Activated CD8-positive, alpha-beta T cell treated with anti-CD3 and anti-CD28 coated beads, Interleukin-2, amount 10 ng/mL, durations not matched to agents 7 days and 5 days (primary cell): ENCODE data around the gene PTPN12. TPM values are rescaled to one million over a fixed set of nuclear protein-coding genes. Genes with fewer than 3 reads are reported as not detected.
"Not testable (repeated sequence)": the region's sequence is repeated elsewhere in the genome, so short reads cannot be mapped to it uniquely, and the experiment has no call there.

Experiments used
- ATAC-seq: fragments of 150-1000 bp; cut with Tn5 transposase; one replicate; pipeline ENCODE4 v1.10.0; 2021; ENCODE audit warnings: moderate library complexity
- CTCF ChIA-PET: fragments of 350-600 bp; sonication (Branson Sonifier 250); formaldehyde crosslinking; loops from one replicate; lab custom pipeline; 2021; ENCODE audit warnings: antibody characterized with exemption; lab: Charles Lee
- POLR2A ChIA-PET: fragments of 350-600 bp; sonication (Branson Sonifier 250); formaldehyde crosslinking; loops from one replicate; lab custom pipeline; 2021; ENCODE audit warnings: antibody characterized with exemption; lab: Charles Lee
- DNase-seq: peaks from one replicate; pipeline ENCODE4 v3.0.0-alpha.2; 2020
- H3K27ac Mint-ChIP-seq: one replicate; pipeline ENCODE4 v1.8.0; 2021; ENCODE audit warnings: mild to moderate bottlenecking, mixed read lengths
- H3K27me3 Mint-ChIP-seq: one replicate; pipeline ENCODE4 v1.8.0; 2021; ENCODE audit warnings: low read depth, mixed read lengths
- H3K36me3 Mint-ChIP-seq: one replicate; pipeline ENCODE4 v1.8.0; 2021; ENCODE audit warnings: low read depth, mixed read lengths
- H3K4me1 Mint-ChIP-seq: one replicate; pipeline ENCODE4 v1.8.0; 2021; ENCODE audit warnings: low read depth, mixed read lengths
- H3K4me3 Mint-ChIP-seq: one replicate; pipeline ENCODE4 v1.8.0; 2021; ENCODE audit warnings: mild to moderate bottlenecking, mixed read lengths
- H3K9me3 Mint-ChIP-seq: one replicate; pipeline ENCODE4 v1.8.0; 2022; ENCODE audit warnings: mixed read lengths; ENCODE audit not compliant: insufficient read depth
- total RNA-seq, 2 experiments: library from RNA; stranded (reverse); gene quantifications; one replicate each; pipeline ENCODE4 v1.2.3, GENCODE V29; 2021

PTPN12 gene
- total RNA-seq, 2 experiments from 2014 or later = 12.5 to 16.2 TPM

GRCh38 chr7:77606562-77606961, 69.5 kb downstream of the PTPN12 start:
- no peak overlapping the region for H3K27ac Mint-ChIP-seq
- no peaks in the 10 kb centered on the region for H3K9me3 Mint-ChIP-seq
- ATAC-seq (no peak), DNase-seq (no peak)
- no peaks in the 10 kb centered on the region for H3K4me1 Mint-ChIP-seq
- no peak overlapping the region for H3K4me3 Mint-ChIP-seq
- H3K36me3 Mint-ChIP-seq = no peaks in the 10 kb centered on the region
- no peaks in the 10 kb centered on the region for H3K27me3 Mint-ChIP-seq
- ChIA-PET CTCF (no interaction called here), POLR2A (no interaction called here)

GRCh38 chr7:77619314-77619713, 82.2 kb downstream of the PTPN12 start:
- Mint-ChIP-seq H3K27ac (no peak overlapping the region), H3K4me1 (peaks cover 4% of the 10 kb centered on the region), H3K9me3 (no peaks in the 10 kb centered on the region), H3K27me3 (no peaks in the 10 kb centered on the region), H3K36me3 (no peaks in the 10 kb centered on the region), H3K4me3 (no peak overlapping the region)
- CTCF ChIA-PET = interaction anchor here (1.6 kb wide), 1 partner anchor 32 kb away, joined by 5 read pairs; no protein-coding TSS in a partner anchor
- POLR2A ChIA-PET = no interaction called here
- DNase-seq (no peak), ATAC-seq (no peak)

DNA sequence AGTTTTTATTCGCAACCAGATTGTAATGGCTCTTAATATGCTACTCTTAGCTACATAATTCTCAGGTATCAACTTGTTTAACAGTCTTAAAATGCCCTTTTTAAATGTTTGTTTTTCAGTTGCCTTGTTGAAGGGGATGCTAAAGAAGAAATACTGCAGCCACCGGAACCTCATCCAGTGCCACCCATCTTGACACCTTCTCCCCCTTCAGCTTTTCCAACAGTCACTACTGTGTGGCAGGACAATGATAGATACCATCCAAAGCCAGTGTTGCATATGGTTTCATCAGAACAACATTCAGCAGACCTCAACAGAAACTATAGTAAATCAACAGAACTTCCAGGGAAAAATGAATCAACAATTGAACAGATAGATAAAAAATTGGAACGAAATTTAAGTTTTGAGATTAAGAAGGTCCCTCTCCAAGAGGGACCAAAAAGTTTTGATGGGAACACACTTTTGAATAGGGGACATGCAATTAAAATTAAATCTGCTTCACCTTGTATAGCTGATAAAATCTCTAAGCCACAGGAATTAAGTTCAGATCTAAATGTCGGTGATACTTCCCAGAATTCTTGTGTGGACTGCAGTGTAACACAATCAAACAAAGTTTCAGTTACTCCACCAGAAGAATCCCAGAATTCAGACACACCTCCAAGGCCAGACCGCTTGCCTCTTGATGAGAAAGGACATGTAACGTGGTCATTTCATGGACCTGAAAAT, 89.7 kb downstream of the PTPN12 start:
- H3K27ac Mint-ChIP-seq = no peak overlapping the region
- POLR2A ChIA-PET = no interaction called here

GRCh38 chr7:77627309-77627676, 90.2 kb downstream of the PTPN12 start:
- Mint-ChIP-seq H3K27me3 (no peaks in the 10 kb centered on the region), H3K27ac (no peak overlapping the region), H3K4me3 (no peak overlapping the region), H3K4me1 (no peaks in the 10 kb centered on the region), H3K36me3 (peaks cover 6% of the 10 kb centered on the region), H3K9me3 (no peaks in the 10 kb centered on the region)
- POLR2A ChIA-PET = no interaction called here
- CTCF ChIA-PET = no interaction called here
- ATAC-seq (no peak), DNase-seq (no peak)

More for the DNA sequence above, 89.7 kb downstream of the PTPN12 start:
- no peak for ATAC-seq
- Mint-ChIP-seq H3K36me3 (peaks cover 6% of the 10 kb centered on the region), H3K27me3 (no peaks in the 10 kb centered on the region), H3K4me1 (no peaks in the 10 kb centered on the region), H3K9me3 (no peaks in the 10 kb centered on the region), H3K4me3 (no peak overlapping the region)
- DNase-seq = no peak
- CTCF ChIA-PET = interaction anchor here (0.7 kb wide), 1 partner anchor 104 kb away, joined by 3 read pairs; no protein-coding TSS in a partner anchor

DNA sequence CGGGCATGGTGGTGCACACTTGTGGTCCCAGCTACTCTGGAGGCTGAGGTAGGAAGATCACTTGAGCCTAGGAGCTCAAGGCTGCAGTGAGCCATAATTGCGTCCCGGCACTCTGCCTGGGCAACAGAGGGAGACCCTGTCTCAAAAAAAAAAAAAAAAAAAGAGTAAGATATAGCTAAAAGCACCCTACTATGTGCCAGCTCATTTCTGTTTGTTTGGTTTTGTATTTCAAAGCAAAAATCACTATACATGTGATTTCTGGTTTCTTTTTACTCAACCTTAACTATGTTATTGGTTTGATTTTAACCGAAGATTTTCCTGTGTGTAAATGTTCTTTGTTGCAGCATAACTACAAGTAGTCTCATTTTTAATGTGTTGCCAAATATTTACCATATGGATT, 92.7 kb downstream of the PTPN12 start:
- no peak for DNase-seq
- ATAC-seq = no peak
- H3K9me3 Mint-ChIP-seq = no peaks in the 10 kb centered on the region
- H3K27me3 Mint-ChIP-seq = no peaks in the 10 kb centered on the region
- ChIA-PET POLR2A (no interaction called here), CTCF (no interaction called here)
- H3K4me1 Mint-ChIP-seq = no peaks in the 10 kb centered on the region
- no peak overlapping the region for H3K4me3 Mint-ChIP-seq
- H3K36me3 Mint-ChIP-seq = peaks cover 6% of the 10 kb centered on the region
- no peak overlapping the region for H3K27ac Mint-ChIP-seq

DNA sequence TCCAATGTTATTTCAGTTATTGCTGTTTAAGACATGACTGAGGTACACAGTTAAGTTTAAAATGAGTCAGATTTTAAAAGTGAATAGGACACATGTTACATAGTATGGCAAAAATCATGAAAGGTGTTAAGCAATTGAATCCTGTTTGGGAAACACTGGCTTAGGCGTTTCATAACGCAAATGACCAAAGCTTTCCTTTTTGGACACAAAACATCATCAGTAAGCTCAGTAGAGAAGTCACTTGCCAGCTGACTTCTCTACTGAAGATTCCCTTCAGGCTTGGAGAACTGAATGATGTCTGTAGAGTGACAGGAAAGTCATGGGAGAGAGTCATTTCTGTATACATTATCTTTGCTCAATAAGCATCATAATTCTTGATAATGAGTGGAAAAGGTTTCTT, 94.7 kb downstream of the PTPN12 start:
- H3K9me3 Mint-ChIP-seq = no peaks in the 10 kb centered on the region
- POLR2A ChIA-PET = no interaction called here
- H3K4me1 Mint-ChIP-seq = no peaks in the 10 kb centered on the region
- ATAC-seq (no peak), DNase-seq (no peak)
- CTCF ChIA-PET = interaction anchor here (1.0 to 2.6 kb wide), 2 partner anchors 18 to 20 kb away, joined by 3 to 13 read pairs; no protein-coding TSS in a partner anchor
- peaks cover 4% of the 10 kb centered on the region for H3K36me3 Mint-ChIP-seq
- H3K27me3 Mint-ChIP-seq = no peaks in the 10 kb centered on the region
- H3K4me3 Mint-ChIP-seq = no peak overlapping the region
- no peak overlapping the region for H3K27ac Mint-ChIP-seq

- DNase-seq = no peak
- Mint-ChIP-seq H3K36me3 (no peaks in the 10 kb centered on the region), H3K27ac (no peak overlapping the region), H3K27me3 (no peaks in the 10 kb centered on the region), H3K4me3 (no peak overlapping the region), H3K9me3 (no peaks in the 10 kb centered on the region), H3K4me1 (no peaks in the 10 kb centered on the region)
- CTCF ChIA-PET = no interaction called here
- POLR2A ChIA-PET = no interaction called here
- ATAC-seq = no peak
These were observed 107.7 kb downstream of the PTPN12 start for GRCh38 chr7:77644774-77645173.

DNA sequence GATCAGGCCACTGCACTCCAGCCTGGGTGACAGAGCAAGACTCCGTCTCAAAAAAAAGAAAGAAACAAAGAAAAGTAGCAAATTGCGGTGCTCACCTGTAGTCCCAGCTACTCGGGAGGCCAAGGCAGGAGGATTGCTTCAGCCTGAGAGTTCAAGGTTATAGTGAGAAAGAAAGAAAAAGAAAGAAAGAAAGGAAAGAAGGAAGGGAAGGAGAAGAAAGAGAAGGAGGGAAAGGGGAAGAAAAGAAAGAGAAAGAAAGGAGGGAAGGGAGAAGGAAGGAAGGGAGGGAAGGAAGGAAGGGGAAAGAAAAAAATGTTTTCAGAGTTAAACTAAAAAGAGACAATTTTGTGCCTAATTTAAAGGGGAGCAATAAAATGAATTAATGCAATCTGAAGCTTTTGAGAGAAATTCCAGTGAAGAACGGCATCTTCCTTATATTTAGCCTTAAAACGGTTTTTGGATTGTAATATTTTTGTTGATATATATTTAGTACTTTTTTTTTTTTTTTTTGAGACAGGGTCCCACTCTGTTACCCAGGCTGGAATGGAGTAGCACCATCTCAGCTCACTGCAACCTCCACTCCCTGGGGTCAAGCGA, 111.7 kb downstream of the PTPN12 start:
- Mint-ChIP-seq H3K27ac (no peak overlapping the region), H3K4me1 (no peaks in the 10 kb centered on the region), H3K36me3 (no peaks in the 10 kb centered on the region), H3K4me3 (no peak overlapping the region), H3K27me3 (no peaks in the 10 kb centered on the region), H3K9me3 (no peaks in the 10 kb centered on the region)
- DNase-seq (no peak), ATAC-seq (no peak)
- CTCF ChIA-PET = interaction anchor here (1.3 to 12.7 kb wide), 3 partner anchors 10 to 111 kb away, joined by 3 to 126 read pairs (median 3); no protein-coding TSS in a partner anchor
- POLR2A ChIA-PET = no interaction called here

DNA sequence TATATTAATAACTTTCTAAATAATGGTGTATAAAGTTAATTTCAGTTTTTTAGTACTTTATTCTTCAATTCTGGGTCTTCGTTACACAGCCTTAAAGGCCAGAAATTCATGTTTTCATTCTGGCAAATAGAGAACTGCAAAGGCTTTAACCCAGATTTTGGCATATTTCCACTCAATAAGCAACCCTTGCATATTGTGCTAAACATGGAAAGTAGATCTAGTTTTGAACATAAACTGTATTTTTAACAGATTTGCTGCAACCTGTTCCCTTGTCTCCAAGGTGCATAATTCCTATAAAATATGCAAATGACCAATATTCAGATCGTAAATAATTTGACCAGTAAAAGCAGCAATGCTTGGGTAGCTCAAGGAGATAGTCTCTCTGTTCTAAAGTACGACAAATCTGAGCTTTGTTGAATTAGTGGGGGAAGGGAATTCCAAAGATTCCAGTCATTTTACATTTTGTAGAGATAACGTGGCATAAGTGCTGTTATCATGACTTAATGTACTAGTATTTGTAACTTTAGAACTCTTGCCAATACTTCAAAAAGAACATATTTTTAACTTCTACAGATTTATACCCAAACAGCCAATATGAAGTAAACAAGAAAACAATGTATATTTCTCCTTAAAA, 112.7 kb downstream of the PTPN12 start:
- H3K9me3 Mint-ChIP-seq = no peaks in the 10 kb centered on the region
- ATAC-seq (no peak), DNase-seq (no peak)
- CTCF ChIA-PET = interaction anchor here (1.3 to 12.7 kb wide), 7 partner anchors 9 to 370 kb away, joined by 3 to 126 read pairs (median 10); no protein-coding TSS in a partner anchor
- no peaks in the 10 kb centered on the region for H3K36me3 Mint-ChIP-seq
- H3K27me3 Mint-ChIP-seq = no peaks in the 10 kb centered on the region
- H3K4me1 Mint-ChIP-seq = no peaks in the 10 kb centered on the region
- no peak overlapping the region for H3K4me3 Mint-ChIP-seq
- no peak overlapping the region for H3K27ac Mint-ChIP-seq
- POLR2A ChIA-PET = no interaction called here

- H3K4me3 Mint-ChIP-seq = no peak overlapping the region
- DNase-seq = peak; percentile 63
- CTCF ChIA-PET = interaction anchor here (0.6 to 12.7 kb wide), 69 partner anchors 8 to 801 kb away, joined by 3 to 126 read pairs (median 4); partner anchors contain the start of genes PTPN12 and RSBN1L
- no peaks in the 10 kb centered on the region for H3K4me1 Mint-ChIP-seq
- H3K27ac Mint-ChIP-seq = no peak overlapping the region
- H3K27me3 Mint-ChIP-seq = no peaks in the 10 kb centered on the region
- H3K9me3 Mint-ChIP-seq = no peaks in the 10 kb centered on the region
- ATAC-seq = no peak
- POLR2A ChIA-PET = interaction anchor here (0.7 to 0.9 kb wide), 2 partner anchors 107 to 142 kb away, joined by 3 read pairs; no protein-coding TSS in a partner anchor
- no peaks in the 10 kb centered on the region for H3K36me3 Mint-ChIP-seq
These were observed 114.6 kb downstream of the PTPN12 start for GRCh38 chr7:77651575-77652162.

DNA sequence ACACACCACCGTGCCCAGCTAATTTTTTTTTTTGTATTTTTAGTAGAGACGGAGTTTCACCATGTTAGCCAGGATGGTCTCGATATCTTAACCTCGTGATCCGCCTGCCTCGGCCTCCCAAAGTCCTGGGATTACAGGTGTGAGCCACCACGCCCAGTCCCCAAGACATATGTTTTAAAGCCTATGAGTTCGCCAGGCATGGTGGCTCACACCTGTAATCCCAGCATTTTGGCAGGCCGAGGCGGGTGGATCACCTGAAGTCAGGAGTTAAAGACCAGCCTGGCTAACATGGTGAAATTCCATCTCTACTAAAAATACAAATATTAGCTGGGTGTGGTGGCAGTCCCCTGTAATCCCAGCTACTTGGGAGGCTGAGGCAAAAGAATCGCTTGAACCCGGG, 115.7 kb downstream of the PTPN12 start:
- ATAC-seq, H3K36me3 Mint-ChIP-seq, H3K4me1 Mint-ChIP-seq, H3K27me3 Mint-ChIP-seq, DNase-seq, H3K27ac Mint-ChIP-seq, H3K4me3 Mint-ChIP-seq, H3K9me3 Mint-ChIP-seq: not testable (repeated sequence)
- POLR2A ChIA-PET = interaction anchor here (0.6 kb wide), 1 partner anchor 27 kb away, joined by 3 read pairs; no protein-coding TSS in a partner anchor
- CTCF ChIA-PET = interaction anchor here (0.8 to 12.7 kb wide), 6 partner anchors 21 to 390 kb away, joined by 3 to 126 read pairs (median 5); no protein-coding TSS in a partner anchor
